Skeletal muscle satellite cell (primary cell): ENCODE results near the gene PCTP.
A peak's percentile ranks its signal among the peaks of the same experiment; 100 is the strongest.

Experiments used
- H3K27me3 ChIP-seq: 2 replicates; pipeline ENCODE4 v1.7.0; 2013; ENCODE audit warnings: low read length; ENCODE audit not compliant: control insufficient read depth, insufficient read depth
- H3K36me3 ChIP-seq: 2 replicates; pipeline ENCODE4 v1.7.0; 2013; ENCODE audit warnings: mild to moderate bottlenecking, control low read depth, low read length; ENCODE audit not compliant: insufficient read depth
- H3K4me1 ChIP-seq: 2 replicates; pipeline ENCODE4 v1.7.0; 2013; ENCODE audit warnings: low read length; ENCODE audit not compliant: control insufficient read depth, insufficient read depth
- H3K4me2 ChIP-seq: 2 replicates; pipeline ENCODE4 v1.7.0; 2013; ENCODE audit warnings: mild to moderate bottlenecking, low read length
- H3K4me3 ChIP-seq: 2 replicates; pipeline ENCODE4 v1.7.0; 2013; ENCODE audit warnings: low read length
- H3K9ac ChIP-seq: 2 replicates; pipeline ENCODE4 v1.7.0; 2013; ENCODE audit warnings: mild to moderate bottlenecking, low read depth, low read length, moderate library complexity
- H3K9me3 ChIP-seq: replicated peaks from 2 replicates; pipeline ENCODE4 v1.7.0; 2013; ENCODE audit warnings: mild to moderate bottlenecking, control low read depth, low read length

The PCTP gene

DNA sequence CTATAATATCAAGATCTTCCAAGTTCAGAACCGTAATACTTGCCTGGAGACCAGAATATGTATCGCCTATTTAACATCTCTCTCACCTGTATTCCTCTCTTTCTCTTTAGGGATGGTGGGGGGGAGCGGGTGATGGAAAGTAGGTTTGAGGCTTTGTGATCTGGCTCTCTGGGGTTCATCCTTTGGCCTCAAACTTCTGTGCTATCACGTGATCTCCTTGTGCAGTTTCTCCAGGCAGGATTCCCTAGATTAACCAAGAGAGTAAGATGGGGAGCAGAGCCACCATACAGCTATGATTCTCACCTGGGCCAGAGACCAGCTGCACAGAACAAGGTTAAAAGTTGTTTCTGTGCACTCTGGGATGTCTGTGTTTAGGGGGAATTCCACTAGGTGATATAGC lies 33.4 kb upstream of the PCTP start:
- Histone ChIP-seq H3K27me3 (no peaks in the 10 kb centered on the region), H3K9me3 (no peaks in the 10 kb centered on the region), H3K9ac (no peak overlapping the region), H3K4me3 (no peak overlapping the region), H3K4me1 (peaks cover 7% of the 10 kb centered on the region), H3K4me2 (no peak overlapping the region), H3K36me3 (no peaks in the 10 kb centered on the region)

DNA sequence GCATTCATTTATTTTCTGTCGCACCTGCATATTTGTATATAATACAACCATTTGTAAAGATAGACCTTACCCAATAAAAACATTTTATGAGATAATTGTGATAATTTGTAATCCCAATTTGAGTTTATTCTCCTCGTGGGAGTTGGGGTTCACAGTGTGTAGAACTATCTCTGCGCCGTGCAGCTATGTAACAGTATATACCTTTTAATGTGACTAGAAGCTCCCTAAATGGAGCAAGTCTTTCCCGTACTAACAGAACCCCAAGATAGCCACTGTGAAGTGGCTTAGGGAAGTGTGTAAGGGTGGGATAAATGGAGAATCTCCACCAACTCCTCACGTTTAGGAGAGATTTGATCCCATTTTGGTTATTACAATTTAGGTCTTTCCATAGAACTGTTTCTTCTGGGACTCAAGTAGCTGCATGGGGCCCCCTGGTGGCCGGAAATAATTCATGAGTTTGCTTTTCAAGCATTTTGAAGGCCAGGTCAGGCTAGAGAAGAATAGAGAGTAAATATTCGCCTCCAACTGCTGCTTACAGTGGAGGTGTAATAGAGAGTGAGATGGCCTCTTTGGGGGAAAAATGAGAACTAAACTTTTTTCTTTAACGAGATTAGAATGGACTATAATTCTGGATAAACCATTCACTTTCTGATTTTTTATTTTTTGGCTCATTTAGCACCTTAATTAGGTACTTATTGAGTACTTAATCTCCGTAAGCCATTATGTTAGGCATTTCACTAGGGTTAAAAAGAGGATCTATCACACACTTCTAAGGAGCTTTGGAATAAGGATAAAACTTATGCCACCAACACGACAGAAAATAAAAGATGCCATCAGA lies 32.7 kb upstream of the PCTP start:
- no peaks in the 10 kb centered on the region for H3K36me3 ChIP-seq
- H3K9me3 ChIP-seq = no peaks in the 10 kb centered on the region
- no peak overlapping the region for H3K4me3 ChIP-seq
- H3K4me1 ChIP-seq = peaks cover 13% of the 10 kb centered on the region
- H3K9ac ChIP-seq = no peak overlapping the region
- H3K4me2 ChIP-seq = no peak overlapping the region
- H3K27me3 ChIP-seq = no peaks in the 10 kb centered on the region

DNA sequence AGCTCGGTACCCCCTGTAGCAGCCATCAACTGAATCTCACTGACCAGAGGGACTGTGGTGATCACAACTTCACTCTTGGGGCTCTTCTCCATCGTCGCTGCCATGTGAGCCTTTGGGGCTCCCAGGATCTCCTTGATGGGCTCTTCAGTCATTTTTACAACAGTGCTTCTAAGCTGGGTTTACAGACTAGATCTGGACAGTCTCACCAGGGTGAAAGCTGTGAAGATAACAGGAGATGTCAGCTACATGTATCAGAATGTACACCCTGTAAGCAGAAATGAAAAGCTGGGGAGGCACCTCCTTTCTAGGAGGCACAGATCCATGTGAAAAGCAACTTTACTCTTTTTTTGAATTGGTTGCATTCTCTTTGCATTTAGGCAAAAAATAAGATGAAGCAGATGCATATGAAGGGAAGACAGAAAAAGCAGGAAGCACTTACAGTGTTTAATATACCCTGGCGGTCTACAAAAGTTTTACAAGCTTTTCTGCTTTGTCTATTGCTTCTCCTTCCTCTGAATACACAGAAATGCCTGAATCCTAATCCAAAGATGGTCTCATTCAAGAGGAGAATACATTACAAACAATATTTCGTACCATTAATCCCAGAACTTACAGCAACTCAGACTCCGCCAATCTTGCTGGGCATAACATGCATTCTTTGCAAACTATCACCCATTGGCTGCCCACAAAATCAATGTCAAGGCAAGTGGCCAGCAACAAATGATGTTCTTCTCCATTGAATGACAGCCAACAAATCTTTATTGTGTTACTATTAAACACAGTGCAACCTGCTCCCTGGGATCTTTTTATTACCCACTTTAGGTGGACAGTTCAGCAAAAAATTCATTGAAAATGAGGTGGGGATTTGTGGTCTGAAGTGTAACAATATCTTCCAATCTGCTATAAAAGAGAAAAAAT lies 29.7 kb upstream of the PCTP start:
- Histone ChIP-seq H3K4me3 (no peak overlapping the region), H3K27me3 (no peaks in the 10 kb centered on the region), H3K4me1 (peaks cover 27% of the 10 kb centered on the region), H3K9ac (no peak overlapping the region), H3K4me2 (no peak overlapping the region), H3K36me3 (no peaks in the 10 kb centered on the region), H3K9me3 (no peaks in the 10 kb centered on the region)

DNA sequence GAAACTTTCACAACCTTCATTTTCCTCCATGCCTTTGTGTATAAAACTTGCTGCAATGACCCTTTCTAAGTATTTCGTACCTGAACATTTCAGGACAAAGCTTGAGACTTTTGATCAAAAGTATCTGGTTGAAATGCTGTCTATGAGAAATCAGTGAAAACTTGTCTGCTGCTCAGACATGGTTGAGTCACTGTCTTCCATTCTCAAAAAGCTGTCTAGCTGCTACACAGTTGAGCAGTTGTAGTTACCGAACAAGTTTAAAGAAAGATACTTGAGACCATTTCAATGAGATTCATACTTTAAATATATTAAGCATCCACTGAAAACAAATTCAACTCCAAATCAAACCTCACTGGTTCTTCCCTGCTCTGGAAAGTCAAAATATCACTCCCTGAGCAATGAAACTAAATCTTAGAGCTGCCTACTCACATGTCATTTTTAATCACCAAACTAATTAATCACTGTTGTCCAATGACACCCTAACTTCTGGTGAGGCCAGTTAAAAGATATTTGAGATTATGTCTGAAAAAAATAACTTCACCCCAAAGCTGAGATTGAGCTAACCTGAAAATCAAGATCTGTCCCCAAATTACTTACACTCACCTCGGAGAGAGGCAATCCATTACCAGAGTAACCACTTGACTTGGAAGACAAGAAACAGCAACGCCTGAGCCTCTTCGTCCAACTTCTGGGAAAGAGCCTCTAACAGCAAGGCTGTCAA lies 28.7 kb upstream of the PCTP start:
- H3K9me3 ChIP-seq = no peaks in the 10 kb centered on the region
- peak overlapping the region; percentile 62 for H3K4me3 ChIP-seq
- H3K9ac ChIP-seq = peak overlapping the region; percentile 34
- H3K36me3 ChIP-seq = no peaks in the 10 kb centered on the region
- peak overlapping the region; percentile 86 for H3K4me2 ChIP-seq
- H3K27me3 ChIP-seq = no peaks in the 10 kb centered on the region
- peaks cover 37% of the 10 kb centered on the region for H3K4me1 ChIP-seq

GRCh38 chr17:55722742-55723487 lies 27.9 kb upstream of the PCTP start, which contains the start of gene TMEM100:
Gene TMEM100, minus strand, starts transcription at chr17:55722864. Its CDS starts 1,794 bp downstream, at chr17:55721070.
- H3K4me2 ChIP-seq = peak within 1 kb of the TSS; percentile 86
- H3K9ac ChIP-seq = peak within 1 kb of the TSS; percentile 34
- H3K9me3 ChIP-seq = no peaks in the 10 kb centered on the region
- H3K36me3 ChIP-seq = no peaks in the 10 kb centered on the region
- no peaks in the 10 kb centered on the region for H3K27me3 ChIP-seq
- H3K4me1 ChIP-seq = peaks cover 44% of the 10 kb centered on the region
- peak within 1 kb of the TSS; percentile 62 for H3K4me3 ChIP-seq

GRCh38 chr17:55723488-55723848 lies 27.4 kb upstream of the PCTP start:
- Histone ChIP-seq H3K9me3 (no peaks in the 10 kb centered on the region), H3K9ac (peak overlapping the region; percentile 34), H3K4me1 (peaks cover 50% of the 10 kb centered on the region), H3K27me3 (no peaks in the 10 kb centered on the region), H3K36me3 (no peaks in the 10 kb centered on the region), H3K4me2 (peak overlapping the region; percentile 86), H3K4me3 (peak overlapping the region; percentile 62)

GRCh38 chr17:55726440-55726839 lies 24.4 kb upstream of the PCTP start:
- Histone ChIP-seq H3K4me1 (peaks cover 68% of the 10 kb centered on the region), H3K9me3 (no peaks in the 10 kb centered on the region), H3K36me3 (no peaks in the 10 kb centered on the region), H3K27me3 (no peaks in the 10 kb centered on the region), H3K4me3 (peak overlapping the region; percentile 23), H3K4me2 (peak overlapping the region; percentile 54), H3K9ac (no peak overlapping the region)

- Histone ChIP-seq H3K4me3 (no peak overlapping the region), H3K4me2 (no peak overlapping the region), H3K36me3 (no peaks in the 10 kb centered on the region), H3K4me1 (peaks cover 71% of the 10 kb centered on the region), H3K9me3 (no peaks in the 10 kb centered on the region), H3K9ac (no peak overlapping the region), H3K27me3 (no peaks in the 10 kb centered on the region)
Observed at GRCh38 chr17:55727275-55727674, 23.6 kb upstream of the PCTP start.

- Histone ChIP-seq H3K27me3 (no peaks in the 10 kb centered on the region), H3K9ac (peak overlapping the region; percentile 7), H3K4me2 (no peak overlapping the region), H3K4me1 (peaks cover 71% of the 10 kb centered on the region), H3K36me3 (no peaks in the 10 kb centered on the region), H3K4me3 (no peak overlapping the region), H3K9me3 (no peaks in the 10 kb centered on the region)
Observed at GRCh38 chr17:55727920-55728319, 22.9 kb upstream of the PCTP start.

DNA sequence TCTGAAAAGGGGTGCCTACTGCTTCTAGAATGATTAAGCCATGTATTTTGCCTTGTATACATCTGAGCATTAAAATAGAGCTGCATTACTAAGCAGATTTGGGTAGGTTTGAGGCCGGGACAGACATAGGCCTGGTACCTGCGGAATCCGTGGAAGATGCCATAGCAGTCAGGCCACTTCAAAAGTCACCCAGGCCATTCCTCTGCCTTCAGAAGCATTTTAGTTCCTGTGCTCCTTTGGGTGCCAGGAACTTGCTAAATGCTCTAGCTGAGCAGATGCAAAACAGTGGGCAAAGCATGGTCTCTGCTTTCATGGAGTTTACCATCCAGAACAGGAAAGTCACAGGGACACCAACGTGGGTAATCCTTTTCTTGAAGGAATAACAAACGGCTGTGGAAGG lies 22.5 kb upstream of the PCTP start:
- Histone ChIP-seq H3K4me1 (peaks cover 69% of the 10 kb centered on the region), H3K36me3 (no peaks in the 10 kb centered on the region), H3K4me3 (no peak overlapping the region), H3K4me2 (no peak overlapping the region), H3K27me3 (no peaks in the 10 kb centered on the region), H3K9ac (no peak overlapping the region), H3K9me3 (no peaks in the 10 kb centered on the region)
